Measurements from ENCODE around the gene SPTSSB.

DNA sequence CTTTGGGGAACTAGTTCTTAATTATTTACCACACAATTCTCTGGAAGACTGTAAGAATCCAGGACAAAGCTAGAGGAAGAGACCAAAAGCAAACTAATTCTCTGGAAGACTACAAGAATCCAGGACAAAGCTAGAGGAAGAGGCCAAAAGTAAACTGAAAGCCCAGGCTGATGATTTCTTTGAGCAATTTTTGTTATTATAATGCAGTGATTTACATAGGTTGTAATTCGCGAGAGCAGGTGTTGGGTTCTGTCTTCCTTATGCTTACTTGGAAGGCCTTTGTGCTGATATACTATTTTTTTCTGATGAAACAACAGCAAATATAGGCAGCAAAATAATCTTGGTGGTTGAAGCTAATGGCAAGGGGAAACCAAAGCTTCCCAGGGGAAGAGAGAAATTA, 5.2 kb downstream of the SPTSSB start:
- no peak for TF ChIP-seq POLR2A (IDR thresholded peaks at IDR 0.05)
- TF ChIP-seq, protein P1, sequence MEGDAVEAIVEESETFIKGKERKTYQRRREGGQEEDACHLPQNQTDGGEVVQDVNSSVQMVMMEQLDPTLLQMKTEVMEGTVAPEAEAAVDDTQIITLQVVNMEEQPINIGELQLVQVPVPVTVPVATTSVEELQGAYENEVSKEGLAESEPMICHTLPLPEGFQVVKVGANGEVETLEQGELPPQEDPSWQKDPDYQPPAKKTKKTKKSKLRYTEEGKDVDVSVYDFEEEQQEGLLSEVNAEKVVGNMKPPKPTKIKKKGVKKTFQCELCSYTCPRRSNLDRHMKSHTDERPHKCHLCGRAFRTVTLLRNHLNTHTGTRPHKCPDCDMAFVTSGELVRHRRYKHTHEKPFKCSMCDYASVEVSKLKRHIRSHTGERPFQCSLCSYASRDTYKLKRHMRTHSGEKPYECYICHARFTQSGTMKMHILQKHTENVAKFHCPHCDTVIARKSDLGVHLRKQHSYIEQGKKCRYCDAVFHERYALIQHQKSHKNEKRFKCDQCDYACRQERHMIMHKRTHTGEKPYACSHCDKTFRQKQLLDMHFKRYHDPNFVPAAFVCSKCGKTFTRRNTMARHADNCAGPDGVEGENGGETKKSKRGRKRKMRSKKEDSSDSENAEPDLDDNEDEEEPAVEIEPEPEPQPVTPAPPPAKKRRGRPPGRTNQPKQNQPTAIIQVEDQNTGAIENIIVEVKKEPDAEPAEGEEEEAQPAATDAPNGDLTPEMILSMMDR (IDR thresholded peaks at IDR 0.05): no peak

All from right lobe of liver (tissue), 4 donors.